HepG2 (cell line): ENCODE results near the gene POLH. TPM values are rescaled to one million over a fixed set of nuclear protein-coding genes. Genes with fewer than 3 reads are reported as not detected.

Source experiments
- GTF3A ChIP-seq: sonication (generic); formaldehyde crosslinking; conservative IDR thresholded peaks from 2 replicates; pipeline ENCODE4 v1.4.0; 2020; ENCODE audit warnings: mild to moderate bottlenecking, missing genetic modification reagents
- HNF4G ChIP-seq, 2 experiments: sonication (generic) in 1 of 2; formaldehyde crosslinking in 1 of 2; IDR thresholded peaks; 2 replicates each; pipeline versions ENCODE4 v1.4.0 to v1.6.1; 2011 to 2020; ENCODE audit warnings: borderline replicate concordance in 2 of 2, low read depth in 2 of 2, mild to moderate bottlenecking in 2 of 2, low read length in 1 of 2, missing genetic modification reagents in 1 of 2, moderate library complexity in 1 of 2
- IKZF4 ChIP-seq: sonication (generic); formaldehyde crosslinking; IDR thresholded peaks from 2 replicates; pipeline ENCODE4 v1.5.1; 2020; ENCODE audit warnings: borderline replicate concordance, mild to moderate bottlenecking, low read depth, missing genetic modification reagents; ENCODE audit errors: not compliant biosample characterization
- KLF6 ChIP-seq: IDR thresholded peaks from 2 replicates; pipeline ENCODE4 v1.8.0; 2016; ENCODE audit warnings: missing biosample characterization, missing genetic modification reagents
- MYC ChIP-seq: sonication (generic); formaldehyde crosslinking; IDR thresholded peaks from 2 replicates; pipeline ENCODE4 v1.9.0; 2021; ENCODE audit warnings: missing genetic modification reagents, borderline replicate concordance
- NFKB2 ChIP-seq: sonication (generic); formaldehyde crosslinking; IDR thresholded peaks from 2 replicates; pipeline ENCODE4 v1.4.0; 2020; ENCODE audit warnings: missing genetic modification reagents, borderline replicate concordance
- NPAS2 ChIP-seq: sonication (generic); formaldehyde crosslinking; IDR thresholded peaks from 2 replicates; pipeline ENCODE4 v1.8.0; 2022; ENCODE audit warnings: mild to moderate bottlenecking, missing genetic modification reagents, borderline replicate concordance
- PCBP2 ChIP-seq: fragments of 200-400 bp; formaldehyde crosslinking; optimal IDR thresholded peaks from 2 replicates; pipeline ENCODE3; 2018; ENCODE audit warnings: low read length, low read depth; ENCODE audit not compliant: poor library complexity, severe bottlenecking
- SNRNP70 ChIP-seq: fragments of 200-400 bp; formaldehyde crosslinking; IDR thresholded peaks from 2 replicates; pipeline ENCODE4 v1.6.1; 2017; ENCODE audit warnings: mild to moderate bottlenecking, low read depth, low read length, moderate library complexity
- SPEN ChIP-seq: sonication (generic); formaldehyde crosslinking; IDR thresholded peaks from 2 replicates; pipeline ENCODE4 v1.5.1; 2020; ENCODE audit warnings: low read depth, mild to moderate bottlenecking, missing genetic modification reagents
- polyA plus RNA-seq, 8 experiments: library from polyadenylated mRNA; depleted of rRNA in 3 of 8; stranded (reverse) in 7 of 8; unstranded in 1 of 8; fragments of >200 nt; fragmentation: Illumina TruSeq in 4 of 8; extraction: Trizol in 4 of 8; gene quantifications; 2 replicates each; pipeline versions ENCODE4 v1.2.1 to v1.2.3, GENCODE V29; 2011 to 2016; ENCODE audit warnings: low read depth in 4 of 8, missing spikeins in 1 of 8, mixed read lengths in 1 of 8; ENCODE audit not compliant: insufficient read depth in 1 of 8
- total RNA-seq, 5 experiments: library from RNA; depleted of rRNA; stranded (reverse); fragments of >200 nt; fragmentation: Illumina TruSeq; extraction: Trizol; gene quantifications; 2 replicates each; pipeline ENCODE4 v1.2.3, GENCODE V29; 2016; ENCODE audit warnings: low read depth in 1 of 5
- TF ChIP-seq, protein P1 (sequence below): sonication (generic); formaldehyde crosslinking; conservative IDR thresholded peaks from 2 replicates; pipeline ENCODE4 v1.8.0; 2022; ENCODE audit warnings: mild to moderate bottlenecking, moderate library complexity, missing genetic modification reagents
- TF ChIP-seq, protein P2 (sequence below): sonication (generic); formaldehyde crosslinking; IDR thresholded peaks from 2 replicates; pipeline ENCODE4 v1.4.0; 2020; ENCODE audit warnings: missing genetic modification reagents, borderline replicate concordance
- TF ChIP-seq, protein P3 (sequence below): sonication (generic); formaldehyde crosslinking; IDR thresholded peaks from 2 replicates; pipeline ENCODE4 v1.4.0; 2020; ENCODE audit warnings: missing genetic modification reagents
- TF ChIP-seq, protein P4 (sequence below): sonication (generic); formaldehyde crosslinking; IDR thresholded peaks from 2 replicates; pipeline ENCODE4 v1.4.0; 2020; ENCODE audit warnings: mild to moderate bottlenecking, missing genetic modification reagents
- TF ChIP-seq, protein P5 (sequence below): sonication (generic); formaldehyde crosslinking; IDR thresholded peaks from 2 replicates; pipeline ENCODE4 v1.4.0; 2020; ENCODE audit warnings: low read depth, mild to moderate bottlenecking, missing genetic modification reagents

POLH gene
- total and polyA plus RNA-seq, 2 of the 13 experiments (the other 11 are each of a cell fraction or from before 2014, with no cell fraction given), result 11.6 to 25.0 TPM

DNA sequence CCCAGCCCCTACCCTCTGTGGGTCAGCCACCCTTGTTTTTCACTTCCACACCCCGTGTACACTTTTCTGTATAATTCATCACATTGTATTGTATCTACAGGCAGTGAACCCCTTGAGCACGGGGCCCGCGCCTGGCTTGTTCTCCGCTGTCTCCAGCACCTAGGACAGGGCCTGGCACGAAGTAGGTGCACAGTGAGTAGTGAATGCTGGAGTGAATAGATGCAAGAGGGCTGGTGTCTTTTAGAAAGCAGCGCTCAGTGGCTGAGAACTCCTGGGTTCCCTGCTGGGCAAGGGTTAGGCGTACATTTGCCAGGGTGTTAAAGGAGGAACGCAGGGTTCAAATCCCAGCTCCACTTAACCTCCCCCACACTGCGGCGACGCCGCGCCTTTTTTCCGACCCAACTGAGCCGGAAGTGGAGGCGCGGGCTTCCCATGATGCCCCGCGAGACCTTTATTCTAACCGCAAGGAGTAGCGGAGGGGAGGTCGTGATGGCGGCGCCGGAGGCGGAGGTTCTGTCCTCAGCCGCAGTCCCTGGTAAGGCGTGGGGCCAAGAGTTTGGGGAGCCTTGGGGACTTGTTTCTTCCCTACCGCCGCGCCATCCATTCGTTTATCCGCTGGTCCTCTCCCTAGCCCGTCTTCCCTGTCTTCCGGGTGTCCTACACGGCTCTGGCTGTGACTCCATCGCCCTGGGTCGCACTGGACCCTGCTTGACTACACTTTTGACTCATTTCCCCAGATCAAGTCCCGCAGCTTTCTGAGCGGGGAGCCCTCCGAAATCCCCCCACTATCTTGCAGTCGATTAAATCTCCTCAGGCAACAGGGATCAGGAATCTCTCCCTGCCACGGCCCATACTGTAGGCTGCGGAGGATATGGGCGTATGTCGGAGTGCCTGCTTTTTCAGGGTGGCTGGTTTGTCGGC, 59.7 kb downstream of the POLH start, which contains the start of gene MAD2L1BP (continued):
- TF ChIP-seq, protein P1, sequence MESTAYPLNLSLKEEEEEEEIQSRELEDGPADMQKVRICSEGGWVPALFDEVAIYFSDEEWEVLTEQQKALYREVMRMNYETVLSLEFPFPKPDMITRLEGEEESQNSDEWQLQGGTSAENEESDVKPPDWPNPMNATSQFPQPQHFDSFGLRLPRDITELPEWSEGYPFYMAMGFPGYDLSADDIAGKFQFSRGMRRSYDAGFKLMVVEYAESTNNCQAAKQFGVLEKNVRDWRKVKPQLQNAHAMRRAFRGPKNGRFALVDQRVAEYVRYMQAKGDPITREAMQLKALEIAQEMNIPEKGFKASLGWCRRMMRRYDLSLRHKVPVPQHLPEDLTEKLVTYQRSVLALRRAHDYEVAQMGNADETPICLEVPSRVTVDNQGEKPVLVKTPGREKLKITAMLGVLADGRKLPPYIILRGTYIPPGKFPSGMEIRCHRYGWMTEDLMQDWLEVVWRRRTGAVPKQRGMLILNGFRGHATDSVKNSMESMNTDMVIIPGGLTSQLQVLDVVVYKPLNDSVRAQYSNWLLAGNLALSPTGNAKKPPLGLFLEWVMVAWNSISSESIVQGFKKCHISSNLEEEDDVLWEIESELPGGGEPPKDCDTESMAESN (CRISPR knock-in tag), result peak; percentile 49; the same call in 1 of the 2 replicates
- TF ChIP-seq HNF4G (IDR thresholded peaks at IDR 0.05; ENCODE audit: borderline replicate concordance, low read depth, low read length) (peak; percentile 48; the same call in 1 of the 2 replicates), HNF4G (CRISPR knock-in tag; IDR thresholded peaks at IDR 0.05; ENCODE audit: borderline replicate concordance, low read depth) (no peak; the same call in 1 of the 2 replicates), SNRNP70 (no peak), GTF3A (CRISPR knock-in tag) (no peak), PCBP2 (no peak), IKZF4 (CRISPR knock-in tag) (peak; percentile 87), NPAS2 (CRISPR knock-in tag) (no peak), SPEN (CRISPR knock-in tag) (peak; percentile 73; the same call in 1 of the 2 replicates), KLF6 (CRISPR knock-in tag) (peak; percentile 82; the same call in 1 of the 2 replicates), MYC (CRISPR knock-in tag) (peak; percentile 86; the same call in 1 of the 2 replicates), NFKB2 (CRISPR knock-in tag) (peak; percentile 89)
- TF ChIP-seq, protein P2, sequence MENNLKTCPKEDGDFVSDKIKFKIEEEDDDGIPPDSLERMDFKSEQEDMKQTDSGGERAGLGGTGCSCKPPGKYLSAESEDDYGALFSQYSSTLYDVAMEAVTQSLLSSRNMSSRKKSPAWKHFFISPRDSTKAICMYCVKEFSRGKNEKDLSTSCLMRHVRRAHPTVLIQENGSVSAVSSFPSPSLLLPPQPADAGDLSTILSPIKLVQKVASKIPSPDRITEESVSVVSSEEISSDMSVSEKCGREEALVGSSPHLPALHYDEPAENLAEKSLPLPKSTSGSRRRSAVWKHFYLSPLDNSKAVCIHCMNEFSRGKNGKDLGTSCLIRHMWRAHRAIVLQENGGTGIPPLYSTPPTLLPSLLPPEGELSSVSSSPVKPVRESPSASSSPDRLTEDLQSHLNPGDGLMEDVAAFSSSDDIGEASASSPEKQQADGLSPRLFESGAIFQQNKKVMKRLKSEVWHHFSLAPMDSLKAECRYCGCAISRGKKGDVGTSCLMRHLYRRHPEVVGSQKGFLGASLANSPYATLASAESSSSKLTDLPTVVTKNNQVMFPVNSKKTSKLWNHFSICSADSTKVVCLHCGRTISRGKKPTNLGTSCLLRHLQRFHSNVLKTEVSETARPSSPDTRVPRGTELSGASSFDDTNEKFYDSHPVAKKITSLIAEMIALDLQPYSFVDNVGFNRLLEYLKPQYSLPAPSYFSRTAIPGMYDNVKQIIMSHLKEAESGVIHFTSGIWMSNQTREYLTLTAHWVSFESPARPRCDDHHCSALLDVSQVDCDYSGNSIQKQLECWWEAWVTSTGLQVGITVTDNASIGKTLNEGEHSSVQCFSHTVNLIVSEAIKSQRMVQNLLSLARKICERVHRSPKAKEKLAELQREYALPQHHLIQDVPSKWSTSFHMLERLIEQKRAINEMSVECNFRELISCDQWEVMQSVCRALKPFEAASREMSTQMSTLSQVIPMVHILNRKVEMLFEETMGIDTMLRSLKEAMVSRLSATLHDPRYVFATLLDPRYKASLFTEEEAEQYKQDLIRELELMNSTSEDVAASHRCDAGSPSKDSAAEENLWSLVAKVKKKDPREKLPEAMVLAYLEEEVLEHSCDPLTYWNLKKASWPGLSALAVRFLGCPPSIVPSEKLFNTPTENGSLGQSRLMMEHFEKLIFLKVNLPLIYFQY (CRISPR knock-in tag), result peak; percentile 97
- TF ChIP-seq, protein P3, sequence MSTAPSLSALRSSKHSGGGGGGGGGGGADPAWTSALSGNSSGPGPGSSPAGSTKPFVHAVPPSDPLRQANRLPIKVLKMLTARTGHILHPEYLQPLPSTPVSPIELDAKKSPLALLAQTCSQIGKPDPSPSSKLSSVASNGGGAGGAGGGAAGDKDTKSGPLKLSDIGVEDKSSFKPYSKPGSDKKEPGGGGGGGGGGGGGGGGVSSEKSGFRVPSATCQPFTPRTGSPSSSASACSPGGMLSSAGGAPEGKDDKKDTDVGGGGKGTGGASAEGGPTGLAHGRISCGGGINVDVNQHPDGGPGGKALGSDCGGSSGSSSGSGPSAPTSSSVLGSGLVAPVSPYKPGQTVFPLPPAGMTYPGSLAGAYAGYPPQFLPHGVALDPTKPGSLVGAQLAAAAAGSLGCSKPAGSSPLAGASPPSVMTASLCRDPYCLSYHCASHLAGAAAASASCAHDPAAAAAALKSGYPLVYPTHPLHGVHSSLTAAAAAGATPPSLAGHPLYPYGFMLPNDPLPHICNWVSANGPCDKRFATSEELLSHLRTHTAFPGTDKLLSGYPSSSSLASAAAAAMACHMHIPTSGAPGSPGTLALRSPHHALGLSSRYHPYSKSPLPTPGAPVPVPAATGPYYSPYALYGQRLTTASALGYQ (CRISPR knock-in tag), result no peak
- TF ChIP-seq, protein P4, sequence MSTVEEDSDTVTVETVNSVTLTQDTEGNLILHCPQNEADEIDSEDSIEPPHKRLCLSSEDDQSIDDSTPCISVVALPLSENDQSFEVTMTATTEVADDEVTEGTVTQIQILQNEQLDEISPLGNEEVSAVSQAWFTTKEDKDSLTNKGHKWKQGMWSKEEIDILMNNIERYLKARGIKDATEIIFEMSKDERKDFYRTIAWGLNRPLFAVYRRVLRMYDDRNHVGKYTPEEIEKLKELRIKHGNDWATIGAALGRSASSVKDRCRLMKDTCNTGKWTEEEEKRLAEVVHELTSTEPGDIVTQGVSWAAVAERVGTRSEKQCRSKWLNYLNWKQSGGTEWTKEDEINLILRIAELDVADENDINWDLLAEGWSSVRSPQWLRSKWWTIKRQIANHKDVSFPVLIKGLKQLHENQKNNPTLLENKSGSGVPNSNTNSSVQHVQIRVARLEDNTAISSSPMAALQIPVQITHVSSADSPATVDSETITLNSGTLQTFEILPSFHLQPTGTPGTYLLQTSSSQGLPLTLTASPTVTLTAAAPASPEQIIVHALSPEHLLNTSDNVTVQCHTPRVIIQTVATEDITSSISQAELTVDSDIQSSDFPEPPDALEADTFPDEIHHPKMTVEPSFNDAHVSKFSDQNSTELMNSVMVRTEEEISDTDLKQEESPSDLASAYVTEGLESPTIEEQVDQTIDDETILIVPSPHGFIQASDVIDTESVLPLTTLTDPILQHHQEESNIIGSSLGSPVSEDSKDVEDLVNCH (CRISPR knock-in tag), result peak; percentile 56; the same call in 1 of the 2 replicates
- TF ChIP-seq, protein P5, sequence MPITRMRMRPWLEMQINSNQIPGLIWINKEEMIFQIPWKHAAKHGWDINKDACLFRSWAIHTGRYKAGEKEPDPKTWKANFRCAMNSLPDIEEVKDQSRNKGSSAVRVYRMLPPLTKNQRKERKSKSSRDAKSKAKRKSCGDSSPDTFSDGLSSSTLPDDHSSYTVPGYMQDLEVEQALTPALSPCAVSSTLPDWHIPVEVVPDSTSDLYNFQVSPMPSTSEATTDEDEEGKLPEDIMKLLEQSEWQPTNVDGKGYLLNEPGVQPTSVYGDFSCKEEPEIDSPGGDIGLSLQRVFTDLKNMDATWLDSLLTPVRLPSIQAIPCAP, result no peak
